GM12873 (cell line): ENCODE data around the gene ELAPOR1.

Experiments used
- CTCF ChIP-seq: IDR thresholded peaks from 2 replicates; pipeline ENCODE4 v1.5.1; 2012; ENCODE audit warnings: low read depth, mild to moderate bottlenecking, moderate library complexity, low read length, control low read depth; ENCODE audit not compliant: insufficient read depth; ENCODE audit errors: missing control alignments

Gene ELAPOR1, protein sequence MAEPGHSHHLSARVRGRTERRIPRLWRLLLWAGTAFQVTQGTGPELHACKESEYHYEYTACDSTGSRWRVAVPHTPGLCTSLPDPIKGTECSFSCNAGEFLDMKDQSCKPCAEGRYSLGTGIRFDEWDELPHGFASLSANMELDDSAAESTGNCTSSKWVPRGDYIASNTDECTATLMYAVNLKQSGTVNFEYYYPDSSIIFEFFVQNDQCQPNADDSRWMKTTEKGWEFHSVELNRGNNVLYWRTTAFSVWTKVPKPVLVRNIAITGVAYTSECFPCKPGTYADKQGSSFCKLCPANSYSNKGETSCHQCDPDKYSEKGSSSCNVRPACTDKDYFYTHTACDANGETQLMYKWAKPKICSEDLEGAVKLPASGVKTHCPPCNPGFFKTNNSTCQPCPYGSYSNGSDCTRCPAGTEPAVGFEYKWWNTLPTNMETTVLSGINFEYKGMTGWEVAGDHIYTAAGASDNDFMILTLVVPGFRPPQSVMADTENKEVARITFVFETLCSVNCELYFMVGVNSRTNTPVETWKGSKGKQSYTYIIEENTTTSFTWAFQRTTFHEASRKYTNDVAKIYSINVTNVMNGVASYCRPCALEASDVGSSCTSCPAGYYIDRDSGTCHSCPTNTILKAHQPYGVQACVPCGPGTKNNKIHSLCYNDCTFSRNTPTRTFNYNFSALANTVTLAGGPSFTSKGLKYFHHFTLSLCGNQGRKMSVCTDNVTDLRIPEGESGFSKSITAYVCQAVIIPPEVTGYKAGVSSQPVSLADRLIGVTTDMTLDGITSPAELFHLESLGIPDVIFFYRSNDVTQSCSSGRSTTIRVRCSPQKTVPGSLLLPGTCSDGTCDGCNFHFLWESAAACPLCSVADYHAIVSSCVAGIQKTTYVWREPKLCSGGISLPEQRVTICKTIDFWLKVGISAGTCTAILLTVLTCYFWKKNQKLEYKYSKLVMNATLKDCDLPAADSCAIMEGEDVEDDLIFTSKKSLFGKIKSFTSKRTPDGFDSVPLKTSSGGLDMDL

DNA sequence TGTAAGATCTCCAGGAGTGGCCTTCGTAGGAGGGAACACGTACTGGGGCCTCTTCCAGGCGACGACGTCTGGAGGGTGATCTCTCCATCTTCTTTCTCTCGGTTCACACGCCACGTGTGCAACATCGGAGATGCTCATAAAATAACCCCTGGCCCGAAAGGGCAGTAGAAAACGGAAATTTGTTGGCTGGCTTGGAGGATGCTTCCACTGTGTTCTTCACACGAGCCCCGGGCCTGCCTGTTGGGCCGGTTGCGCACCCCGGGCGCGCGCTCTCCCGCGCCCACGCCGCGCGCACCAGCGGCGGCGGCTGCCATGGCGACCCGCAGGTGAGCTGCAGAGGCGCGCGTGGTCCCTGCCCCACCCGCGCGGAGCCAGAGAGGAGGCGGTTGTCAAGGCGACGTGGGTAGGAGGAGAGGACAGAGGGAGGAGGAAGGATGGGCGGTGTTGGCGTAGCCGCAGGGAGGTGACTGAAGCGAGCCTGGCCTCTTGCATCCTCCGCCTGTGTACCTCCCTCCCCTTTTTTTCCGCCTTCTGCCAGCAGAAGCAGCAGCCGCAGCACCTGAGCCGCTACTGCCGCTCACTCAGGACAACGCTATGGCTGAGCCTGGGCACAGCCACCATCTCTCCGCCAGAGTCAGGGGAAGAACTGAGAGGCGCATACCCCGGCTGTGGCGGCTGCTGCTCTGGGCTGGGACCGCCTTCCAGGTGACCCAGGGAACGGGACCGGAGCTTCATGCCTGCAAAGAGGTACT lies at the start of gene ELAPOR1:
ELAPOR1 (plus strand) TSS at position 526 of the 752 bp plus-strand sequence; CDS start at position 595, 69 bp downstream.
- no peak for TF ChIP-seq CTCF

- TF ChIP-seq CTCF = no peak
Observed at GRCh38 chr1:109065137-109065536, 48.8 kb upstream of the ELAPOR1 start.

- TF ChIP-seq CTCF = no peak
Observed at GRCh38 chr1:109067883-109068282, 46.0 kb upstream of the ELAPOR1 start.

GRCh38 chr1:109069294-109069693 lies 44.6 kb upstream of the ELAPOR1 start:
- TF ChIP-seq CTCF = no peak

GRCh38 chr1:109075531-109076490 lies 38.1 kb upstream of the ELAPOR1 start, which contains the start of gene TAF13:
TAF13 (minus strand) TSS chr1:109076003; CDS start chr1:109075947, 56 bp downstream.
- TF ChIP-seq CTCF = peak; percentile 6

GRCh38 chr1:109078317-109078716 lies 35.6 kb upstream of the ELAPOR1 start:
- no peak for TF ChIP-seq CTCF
